Activated T-cell treated with anti-CD3 and anti-CD28 coated beads, Interleukin-2, amount 50 U/mL, for 24 hours (primary cell): ENCODE measurements around the gene AMZ1.

Experiments used
- DNase-seq: peaks from one replicate; pipeline ENCODE4 v3.0.0-alpha.2; 2020
- H3K27ac Mint-ChIP-seq: 2 replicates; pipeline ENCODE4 v1.8.0; 2020; ENCODE audit warnings: mild to moderate bottlenecking, mixed read lengths
- H3K27me3 Mint-ChIP-seq: 2 replicates; pipeline ENCODE4 v1.8.0; 2020; ENCODE audit warnings: mixed read lengths
- H3K36me3 Mint-ChIP-seq: 2 replicates; pipeline ENCODE4 v1.8.0; 2020; ENCODE audit warnings: low read depth, mixed read lengths
- H3K4me1 Mint-ChIP-seq: 2 replicates; pipeline ENCODE4 v1.8.0; 2020; ENCODE audit warnings: low read depth, mixed read lengths
- H3K4me3 Mint-ChIP-seq: 2 replicates; pipeline ENCODE4 v1.8.0; 2020; ENCODE audit warnings: mild to moderate bottlenecking, moderate library complexity, mixed read lengths
- H3K9me3 Mint-ChIP-seq: 2 replicates; pipeline ENCODE4 v1.8.0; 2020; ENCODE audit warnings: mixed read lengths

The AMZ1 gene

GRCh38 chr7:2687881-2688318 is at the start of gene AMZ1:
TSS of gene AMZ1 (plus strand) at chr7:2688202. CDS start at chr7:2700452, 12,250 bp downstream.
- Mint-ChIP-seq H3K4me3 (no peak within 1 kb of the TSS), H3K9me3 (no peaks in the 10 kb centered on the region), H3K27ac (peak within 1 kb of the TSS; percentile 26), H3K4me1 (peaks cover 10% of the 10 kb centered on the region), H3K36me3 (no peaks in the 10 kb centered on the region), H3K27me3 (peaks cover 53% of the 10 kb centered on the region)
- no peak for DNase-seq

- peaks cover 13% of the 10 kb centered on the region for H3K4me1 Mint-ChIP-seq
- no peak overlapping the region for H3K4me3 Mint-ChIP-seq
- no peaks in the 10 kb centered on the region for H3K27me3 Mint-ChIP-seq
These were observed 49.6 kb upstream of the AMZ1 start for GRCh38 chr7:2638224-2638991.

GRCh38 chr7:2639181-2639681 is 48.8 kb upstream of the AMZ1 start:
- Mint-ChIP-seq H3K4me1 (peaks cover 5% of the 10 kb centered on the region), H3K27me3 (no peaks in the 10 kb centered on the region), H3K36me3 (no peaks in the 10 kb centered on the region), H3K9me3 (no peaks in the 10 kb centered on the region), H3K27ac (no peak overlapping the region), H3K4me3 (no peak overlapping the region)
- no peak for DNase-seq

More at GRCh38 chr7:2638224-2638991, 49.6 kb upstream of the AMZ1 start:
- DNase-seq = no peak
- no peaks in the 10 kb centered on the region for H3K36me3 Mint-ChIP-seq
- H3K27ac Mint-ChIP-seq = no peak overlapping the region
- H3K9me3 Mint-ChIP-seq = no peaks in the 10 kb centered on the region

GRCh38 chr7:2639695-2640481 is 48.1 kb upstream of the AMZ1 start:
- Mint-ChIP-seq H3K27ac (no peak overlapping the region), H3K27me3 (no peaks in the 10 kb centered on the region), H3K4me3 (no peak overlapping the region), H3K9me3 (no peaks in the 10 kb centered on the region), H3K36me3 (no peaks in the 10 kb centered on the region), H3K4me1 (peaks cover 10% of the 10 kb centered on the region)
- DNase-seq = no peak

- H3K27me3 Mint-ChIP-seq = no peaks in the 10 kb centered on the region
- H3K27ac Mint-ChIP-seq = no peak overlapping the region
- H3K4me1 Mint-ChIP-seq = peaks cover 13% of the 10 kb centered on the region
- no peak for DNase-seq
- H3K36me3 Mint-ChIP-seq = no peaks in the 10 kb centered on the region
- no peak overlapping the region for H3K4me3 Mint-ChIP-seq
- no peaks in the 10 kb centered on the region for H3K9me3 Mint-ChIP-seq
These were observed 47.5 kb upstream of the AMZ1 start for GRCh38 chr7:2640482-2640830.

- Mint-ChIP-seq H3K4me1 (peaks cover 16% of the 10 kb centered on the region), H3K36me3 (no peaks in the 10 kb centered on the region), H3K27ac (no peak overlapping the region), H3K4me3 (no peak overlapping the region), H3K9me3 (no peaks in the 10 kb centered on the region), H3K27me3 (no peaks in the 10 kb centered on the region)
- DNase-seq = no peak
These were observed 47.1 kb upstream of the AMZ1 start for GRCh38 chr7:2640846-2641316.

GRCh38 chr7:2641406-2642393 is 46.3 kb upstream of the AMZ1 start:
- no peak for DNase-seq
- H3K27me3 Mint-ChIP-seq = no peaks in the 10 kb centered on the region
- H3K27ac Mint-ChIP-seq = no peak overlapping the region
- H3K4me3 Mint-ChIP-seq = no peak overlapping the region
- peaks cover 16% of the 10 kb centered on the region for H3K4me1 Mint-ChIP-seq
- H3K9me3 Mint-ChIP-seq = no peaks in the 10 kb centered on the region
- H3K36me3 Mint-ChIP-seq = no peaks in the 10 kb centered on the region

GRCh38 chr7:2643386-2644219 is 44.4 kb upstream of the AMZ1 start:
- Mint-ChIP-seq H3K27ac (no peak overlapping the region), H3K4me1 (peaks cover 16% of the 10 kb centered on the region), H3K27me3 (no peaks in the 10 kb centered on the region), H3K4me3 (no peak overlapping the region), H3K9me3 (no peaks in the 10 kb centered on the region), H3K36me3 (no peaks in the 10 kb centered on the region)
- no peak for DNase-seq

- no peak overlapping the region for H3K4me3 Mint-ChIP-seq
- no peak for DNase-seq
- H3K9me3 Mint-ChIP-seq = no peaks in the 10 kb centered on the region
- H3K27me3 Mint-ChIP-seq = no peaks in the 10 kb centered on the region
- peaks cover 16% of the 10 kb centered on the region for H3K4me1 Mint-ChIP-seq
- H3K27ac Mint-ChIP-seq = no peak overlapping the region
- H3K36me3 Mint-ChIP-seq = no peaks in the 10 kb centered on the region
These were observed 43.8 kb upstream of the AMZ1 start for GRCh38 chr7:2644220-2644561.

- Mint-ChIP-seq H3K4me3 (peak overlapping the region; percentile 62), H3K9me3 (no peaks in the 10 kb centered on the region), H3K36me3 (no peaks in the 10 kb centered on the region), H3K27me3 (no peaks in the 10 kb centered on the region), H3K27ac (peak overlapping the region; percentile 84), H3K4me1 (peaks cover 16% of the 10 kb centered on the region)
- peak; percentile 42 for DNase-seq
These were observed 43.3 kb upstream of the AMZ1 start for GRCh38 chr7:2644562-2645273.

GRCh38 chr7:2645274-2645868 is 42.6 kb upstream of the AMZ1 start:
- Mint-ChIP-seq H3K27me3 (no peaks in the 10 kb centered on the region), H3K4me1 (peaks cover 16% of the 10 kb centered on the region), H3K4me3 (peak overlapping the region; percentile 62), H3K36me3 (no peaks in the 10 kb centered on the region), H3K9me3 (no peaks in the 10 kb centered on the region), H3K27ac (peak overlapping the region; percentile 84)
- peak; percentile 60 for DNase-seq

GRCh38 chr7:2646336-2646679 is 41.7 kb upstream of the AMZ1 start:
- Mint-ChIP-seq H3K27me3 (no peaks in the 10 kb centered on the region), H3K36me3 (no peaks in the 10 kb centered on the region), H3K9me3 (no peaks in the 10 kb centered on the region), H3K4me1 (peaks cover 16% of the 10 kb centered on the region), H3K27ac (no peak overlapping the region), H3K4me3 (no peak overlapping the region)
- no peak for DNase-seq
